Activated CD8-positive, alpha-beta memory T cell treated with anti-CD3 and anti-CD28 coated beads, Interleukin-2, amount 50 U/mL, for 1 hour (primary cell): ENCODE measurements around the gene PLCH1.

Source experiments
- DNase-seq: peaks from one replicate; pipeline ENCODE4 v3.0.0-alpha.2; 2020; ENCODE audit errors: extremely low read depth

PLCH1 gene

GRCh38 chr3:155385896-155386625 is 358.8 kb downstream of the PLCH1 start:
- DNase-seq = no peak

- DNase-seq = no peak
Measured at GRCh38 chr3:155382396-155383042, 362.4 kb downstream of the PLCH1 start.

- no peak for DNase-seq
Measured at GRCh38 chr3:155377847-155378246, 367.0 kb downstream of the PLCH1 start.

- no peak for DNase-seq
Measured at GRCh38 chr3:155377071-155377470, 367.8 kb downstream of the PLCH1 start.

GRCh38 chr3:155372281-155372680 is 372.6 kb downstream of the PLCH1 start:
- DNase-seq = no peak

GRCh38 chr3:155370764-155371503 is 373.9 kb downstream of the PLCH1 start:
- DNase-seq = no peak

GRCh38 chr3:155370198-155370597 is 374.7 kb downstream of the PLCH1 start:
- no peak for DNase-seq

- DNase-seq = no peak
Measured at GRCh38 chr3:155369735-155370134, 375.1 kb downstream of the PLCH1 start.

- DNase-seq = no peak
Measured at GRCh38 chr3:155369244-155369643, 375.6 kb downstream of the PLCH1 start.

- no peak for DNase-seq
Measured at GRCh38 chr3:155368786-155369185, 376.1 kb downstream of the PLCH1 start.

GRCh38 chr3:155367506-155367905 is 377.4 kb downstream of the PLCH1 start:
- no peak for DNase-seq

GRCh38 chr3:155365178-155365783 is 379.6 kb downstream of the PLCH1 start:
- no peak for DNase-seq

- DNase-seq = no peak
Measured at GRCh38 chr3:155364492-155364891, 380.4 kb downstream of the PLCH1 start.

- DNase-seq = no peak
Measured at GRCh38 chr3:155363690-155364070, 381.2 kb downstream of the PLCH1 start.

- no peak for DNase-seq
Measured at GRCh38 chr3:155362808-155363689, 381.8 kb downstream of the PLCH1 start.

- no peak for DNase-seq
Measured at GRCh38 chr3:155360281-155360680, 384.6 kb downstream of the PLCH1 start.

GRCh38 chr3:155356594-155357370 is 388.1 kb downstream of the PLCH1 start:
- DNase-seq = no peak

GRCh38 chr3:155354658-155355057 is 390.2 kb downstream of the PLCH1 start:
- no peak for DNase-seq

- no peak for DNase-seq
Measured at GRCh38 chr3:155352900-155353490, 391.9 kb downstream of the PLCH1 start.

- DNase-seq = no peak
Measured at GRCh38 chr3:155350571-155350970, 394.3 kb downstream of the PLCH1 start.
